H1 (cell line): ENCODE results near the gene RBFA. TPM values are rescaled to one million over a fixed set of nuclear protein-coding genes. Genes with fewer than 3 reads are reported as not detected.

Experiments
- CTCF ChIA-PET: fragments of 300-600 bp; sonication (Branson Sonifier 250); formaldehyde crosslinking; loops from one replicate; lab custom pipeline; 2021; ENCODE audit not compliant: partially characterized antibody; lab: Charles Lee
- POLR2A ChIA-PET: fragments of 300-600 bp; sonication (Branson Sonifier 250); formaldehyde crosslinking; loops from one replicate; lab custom pipeline; 2021; ENCODE audit warnings: inconsistent platforms; ENCODE audit not compliant: partially characterized antibody; lab: Charles Lee
- DNase-seq, 2 experiments: peaks; one replicate each; pipeline versions ENCODE4 v3.0.0 to v3.0.0-alpha.2; 2010 to 2022; ENCODE audit warnings: low spot score in 2 of 2, low read depth in 1 of 2, mixed read lengths in 1 of 2
- FAIRE-seq: peaks from 2 replicates; lab custom pipeline; 2011; peaks lifted over from hg19 to GRCh38; lab: Jason Lieb, UNC
- H2AFZ ChIP-seq: 2 replicates; pipeline ENCODE4 v1.8.1; 2012; ENCODE audit warnings: low read length, inconsistent platforms
- H2AK5ac ChIP-seq: 2 replicates; pipeline ENCODE4 v1.6.1; 2013; ENCODE audit warnings: low read depth, low read length
- H2BK120ac ChIP-seq: replicated peaks from 2 replicates; pipeline ENCODE3; 2013; ENCODE audit warnings: low read depth, low read length, inconsistent platforms
- H2BK12ac ChIP-seq: 2 replicates; pipeline ENCODE4 v1.6.1; 2013; ENCODE audit warnings: low read depth, low read length
- H2BK15ac ChIP-seq: 2 replicates; pipeline ENCODE4 v1.6.1; 2013; ENCODE audit warnings: low read length
- H2BK20ac ChIP-seq: 2 replicates; pipeline ENCODE4 v1.6.1; 2013; ENCODE audit warnings: low read length
- H2BK5ac ChIP-seq: 2 replicates; pipeline ENCODE4 v1.6.1; 2013; ENCODE audit warnings: low read depth, low read length
- H3K14ac ChIP-seq: 2 replicates; pipeline ENCODE4 v1.6.1; 2013; ENCODE audit warnings: inconsistent platforms; ENCODE audit not compliant: insufficient read length
- H3K18ac ChIP-seq: 2 replicates; pipeline ENCODE4 v1.6.1; 2013; ENCODE audit warnings: low read length; ENCODE audit errors: extremely low read depth
- H3K23ac ChIP-seq: 2 replicates; pipeline ENCODE4 v1.6.1; 2013; ENCODE audit warnings: inconsistent platforms; ENCODE audit not compliant: insufficient read length
- H3K23me2 ChIP-seq: 2 replicates; pipeline ENCODE4 v1.6.1; 2013; ENCODE audit warnings: low read depth, low read length
- H3K27ac ChIP-seq: 2 replicates; pipeline ENCODE4 v1.6.1; 2011; ENCODE audit warnings: low read depth, low read length, inconsistent platforms
- H3K27me3 ChIP-seq, 4 experiments: replicated peaks in 1 of 4; 1 replicate in 1 of 4; 2 replicates in 3 of 4; pipeline versions ENCODE4 v1.6.1 to v1.8.1; 2011 to 2013; ENCODE audit warnings: low read length in 3 of 4, mild to moderate bottlenecking in 3 of 4, inconsistent platforms in 2 of 4, mixed read lengths in 2 of 4, moderate library complexity in 1 of 4; ENCODE audit not compliant: control insufficient read depth in 3 of 4, insufficient read depth in 3 of 4; ENCODE audit errors: extremely low read depth in 1 of 4
- H3K36me3 ChIP-seq, 4 experiments: 2 replicates each; pipeline versions ENCODE4 v1.6.1 to v1.8.1; 2011 to 2013; ENCODE audit warnings: mild to moderate bottlenecking in 4 of 4, low read length in 3 of 4, moderate library complexity in 2 of 4, control low read depth in 1 of 4, inconsistent platforms in 1 of 4; ENCODE audit not compliant: insufficient read depth in 4 of 4, control insufficient read depth in 2 of 4
- H3K4ac ChIP-seq: replicated peaks from 2 replicates; pipeline ENCODE3; 2013; ENCODE audit warnings: low read length, low read depth, mixed read lengths, inconsistent platforms; ENCODE audit not compliant: insufficient read length
- H3K4me1 ChIP-seq, 4 experiments: replicated peaks in 1 of 4; 1 replicate in 1 of 4; 2 replicates in 3 of 4; pipeline versions ENCODE4 v1.6.1 to v1.8.1; 2011 to 2013; ENCODE audit warnings: low read length in 3 of 4, inconsistent platforms in 2 of 4, mixed read lengths in 1 of 4; ENCODE audit not compliant: insufficient read depth in 4 of 4, control insufficient read depth in 3 of 4
- H3K4me2 ChIP-seq, 2 experiments: 2 replicates each; pipeline versions ENCODE4 v1.6.1 to v1.8.1; 2011 to 2013; ENCODE audit warnings: low read depth in 2 of 2, low read length in 2 of 2, control low read depth in 1 of 2, inconsistent platforms in 1 of 2, mild to moderate bottlenecking in 1 of 2; ENCODE audit not compliant: insufficient read depth in 1 of 2
- H3K4me3 ChIP-seq, 4 experiments: fragments of 200-600, 300-600 bp in 1 of 4; sonication (generic), shearing (Covaris generic), sonication (Bioruptor Twin) in 1 of 4; 2 replicates each; pipeline versions ENCODE4 v1.5.1 to v1.8.1; 2011 to 2016; ENCODE audit warnings: low read length in 4 of 4, low read depth in 3 of 4, control low read depth in 2 of 4, inconsistent platforms in 2 of 4, mild to moderate bottlenecking in 2 of 4, mixed read lengths in 1 of 4, moderate library complexity in 1 of 4; ENCODE audit not compliant: insufficient read depth in 2 of 4; ENCODE audit errors: extremely low read depth in 1 of 4
- H3K56ac ChIP-seq: replicated peaks from 2 replicates; pipeline ENCODE3; 2013; ENCODE audit warnings: low read depth, mild to moderate bottlenecking, mixed read lengths, low read length, inconsistent platforms; ENCODE audit not compliant: insufficient read length
- H3K79me1 ChIP-seq: 2 replicates; pipeline ENCODE4 v1.6.1; 2013; ENCODE audit warnings: low read depth, low read length, control low read depth
- H3K79me2 ChIP-seq, 2 experiments: 2 replicates each; pipeline versions ENCODE4 v1.6.1 to v1.8.1; 2012 to 2013; ENCODE audit warnings: low read length in 2 of 2, mild to moderate bottlenecking in 2 of 2, inconsistent platforms in 1 of 2; ENCODE audit not compliant: insufficient read depth in 2 of 2, control insufficient read depth in 1 of 2
- H3K9ac ChIP-seq, 4 experiments: replicated peaks in 1 of 4; 1 replicate in 1 of 4; 2 replicates in 3 of 4; pipeline versions ENCODE4 v1.6.1 to v1.8.1; 2011 to 2013; ENCODE audit warnings: low read depth in 3 of 4, low read length in 3 of 4, control low read depth in 2 of 4, mild to moderate bottlenecking in 2 of 4, moderate library complexity in 2 of 4, inconsistent platforms in 1 of 4; ENCODE audit errors: extremely low read depth in 1 of 4
- H3K9me3 ChIP-seq, 2 experiments: 2 replicates each; pipeline versions ENCODE4 v1.6.1 to v1.8.1; 2012 to 2013; ENCODE audit warnings: mild to moderate bottlenecking in 2 of 2, moderate library complexity in 2 of 2, control low read depth in 1 of 2, inconsistent platforms in 1 of 2, low read depth in 1 of 2, low read length in 1 of 2, mixed read lengths in 1 of 2; ENCODE audit not compliant: insufficient read depth in 2 of 2
- H4K20me1 ChIP-seq, 2 experiments: replicated peaks in 1 of 2; 2 replicates each; pipeline versions ENCODE3 to v1.8.1; 2011 to 2013; ENCODE audit warnings: inconsistent platforms in 2 of 2, low read length in 2 of 2, mild to moderate bottlenecking in 1 of 2; ENCODE audit not compliant: insufficient read depth in 2 of 2, control insufficient read depth in 1 of 2
- H4K5ac ChIP-seq: 2 replicates; pipeline ENCODE4 v1.6.1; 2013; ENCODE audit warnings: low read length, low read depth, mixed read lengths, inconsistent platforms; ENCODE audit not compliant: insufficient read length
- H4K8ac ChIP-seq: 2 replicates; pipeline ENCODE4 v1.8.0; 2013; ENCODE audit warnings: mild to moderate bottlenecking, moderate library complexity, low read length, inconsistent platforms; ENCODE audit not compliant: insufficient read depth; ENCODE audit errors: extremely low read depth
- H4K91ac ChIP-seq: replicated peaks from 2 replicates; pipeline ENCODE3; 2013; ENCODE audit warnings: low read length, mixed read lengths, inconsistent platforms; ENCODE audit not compliant: insufficient read length
- BACH1 ChIP-seq: IDR thresholded peaks from 2 replicates; pipeline ENCODE4 v1.6.1; 2012; ENCODE audit warnings: low read length, improper control_type of control experiment
- CEBPB ChIP-seq: IDR thresholded peaks from 2 replicates; pipeline ENCODE4 v1.6.1; 2012; ENCODE audit warnings: low read depth, low read length
- CHD2 ChIP-seq: IDR thresholded peaks from 2 replicates; pipeline ENCODE4 v1.6.1; 2012; ENCODE audit warnings: low read length, improper control_type of control experiment
- FOSL1 ChIP-seq: IDR thresholded peaks from 2 replicates; pipeline ENCODE4 v1.6.1; 2011; ENCODE audit warnings: mild to moderate bottlenecking, low read depth, low read length, moderate library complexity; ENCODE audit not compliant: insufficient read depth
- RNF2 ChIP-seq: fragments of 200-900, 300-1000 bp; sonication (generic); IDR thresholded peaks from 2 replicates; pipeline ENCODE4 v1.7.1; 2016; ENCODE audit warnings: borderline replicate concordance, low read depth, mild to moderate bottlenecking, antibody characterized with exemption, low read length; ENCODE audit not compliant: poor library complexity, severe bottlenecking; ENCODE audit errors: missing control alignments
- SAP30 ChIP-seq: fragments of 300-600 bp; sonication (generic); IDR thresholded peaks from 2 replicates; pipeline ENCODE4 v1.7.1; 2012; ENCODE audit warnings: low read length, moderate library complexity, mild to moderate bottlenecking, inconsistent platforms; ENCODE audit not compliant: insufficient read depth, insufficient replicate concordance
- SP4 ChIP-seq: IDR thresholded peaks from 2 replicates; pipeline ENCODE4 v1.6.1; 2012; ENCODE audit warnings: low read length, inconsistent platforms
- WGBS, 2 experiments: shearing (Covaris generic) in 1 of 2; methylation state at CpG; one replicate each; pipeline versions ENCODE4 v1.1.6 to v1.1.7; 2013 to 2015; ENCODE audit warnings: low lambda C conversion rate in 2 of 2, mixed read lengths in 2 of 2, inconsistent platforms in 1 of 2, low coverage in 1 of 2, missing lambda C conversion rate in 1 of 2; ENCODE audit not compliant: insufficient replicate concordance in 2 of 2, insufficient coverage in 1 of 2, insufficient read length in 1 of 2; ENCODE audit errors: extremely low coverage in 1 of 2, missing lambda C conversion rate in 1 of 2; 5-methylcytosine and 5-hydroxymethylcytosine counted together
- polyA plus RNA-seq, 7 experiments: library from polyadenylated mRNA; depleted of rRNA in 3 of 7; stranded (reverse) in 5 of 7; unstranded in 2 of 7; fragments of >200 nt in 5 of 7; fragments of 200-250 nt in 2 of 7; gene quantifications; 1 replicate in 5 of 7; 2 replicates in 1 of 7; 4 replicates in 1 of 7; pipeline versions ENCODE4 v1.2.1 to v1.2.3, GENCODE V29; 2011 to 2013; ENCODE audit warnings: missing spikeins in 2 of 7, mixed read lengths in 2 of 7
- total RNA-seq: library from RNA; stranded (reverse); fragmentation: NEBNext Ultra II Directional; extraction: Animal tissue kit (Norgen Biotek cat#: 25700); gene quantifications from 2 replicates; pipeline ENCODE4 v1.2.1, GENCODE V29; 2021

Gene RBFA
- total and polyA plus RNA-seq, 2 of the 8 experiments (the other 6 are each of a cell fraction or from before 2014, with no cell fraction given): 19.2 to 29.5 TPM

GRCh38 chr18:80009661-80010550, 24.3 kb upstream of the RBFA start:
- DNase-seq: no peak
- Histone ChIP-seq H3K4me3 (no peak overlapping the region), H3K4me2 (no peak overlapping the region), H2BK120ac (no peak overlapping the region), H2BK12ac (no peak overlapping the region), H2AFZ (no peak overlapping the region), H4K8ac (no peak overlapping the region), H3K27me3 (no peaks in the 10 kb centered on the region), H3K27ac (no peak overlapping the region), H2BK15ac (no peak overlapping the region), H4K5ac (no peak overlapping the region), H3K9me3 (peaks cover 13 to 17% of the 10 kb centered on the region in 2 experiments), H2BK20ac (no peak overlapping the region), H3K9ac (no peak overlapping the region), H3K79me1 (no peaks in the 10 kb centered on the region), H3K23me2 (no peaks in the 10 kb centered on the region), H2AK5ac (no peak overlapping the region), H3K18ac (no peak overlapping the region), H3K14ac (no peak overlapping the region), H3K4me1 (no peaks in the 10 kb centered on the region; a peak in 1 of 7 replicates), H3K23ac (no peak overlapping the region), H3K36me3 (no peaks in the 10 kb centered on the region), H3K56ac (no peak overlapping the region), H4K20me1 (no peaks in the 10 kb centered on the region), H4K91ac (no peak overlapping the region), H2BK5ac (no peak overlapping the region), H3K79me2 (no peaks in the 10 kb centered on the region), H3K4ac (no peak overlapping the region)
- no peak for FAIRE-seq
- 80% methylated on average over 16 of the region's 16 CpGs; no CpG with 5 or more reads in 1 of the 2 experiments for WGBS, 2 experiments
- POLR2A ChIA-PET: no interaction called here
- CTCF ChIA-PET: interaction anchor here (1.9 kb wide), 1 partner anchor 14 kb away, joined by 4 read pairs; no protein-coding TSS in a partner anchor
- TF ChIP-seq CHD2 (no peak), SP4 (no peak), CEBPB (no peak), RNF2 (no peak), BACH1 (no peak), FOSL1 (no peak), SAP30 (no peak)
